Stimulated activated CD4-positive, alpha-beta T cell treated with anti-CD3 and anti-CD28 coated beads, Interleukin-1b, Interleukin-23, amount 100 ng/mL, for 24 hours (primary cell): ENCODE measurements around the gene GNG13.
"Not testable (repeated sequence)": the region's sequence is repeated elsewhere in the genome, so short reads cannot be mapped to it uniquely, and the experiment has no call there.

Experiments
- DNase-seq, 4 experiments: peaks; one replicate each; pipeline ENCODE4 v3.0.0-alpha.2; 2020; ENCODE audit warnings: low read depth in 4 of 4, low spot score in 1 of 4

Gene GNG13

GRCh38 chr16:832652-833336 lies 32.3 kb upstream of the GNG13 start:
- no peak for DNase-seq

- DNase-seq = no peak
Observed at GRCh38 chr16:831571-832413, 31.3 kb upstream of the GNG13 start.

GRCh38 chr16:830871-831570 lies 30.5 kb upstream of the GNG13 start:
- no peak for DNase-seq

GRCh38 chr16:830107-830870 lies 29.8 kb upstream of the GNG13 start:
- DNase-seq = no peak

- no peak for DNase-seq
Observed at GRCh38 chr16:828891-829290, 28.4 kb upstream of the GNG13 start.

- no peak for DNase-seq
Observed at GRCh38 chr16:827513-827912, 27.0 kb upstream of the GNG13 start.

GRCh38 chr16:825341-826061 lies 25.0 kb upstream of the GNG13 start:
- no peak for DNase-seq

GRCh38 chr16:824601-825000 lies 24.1 kb upstream of the GNG13 start:
- no peak for DNase-seq

- no peak for DNase-seq
Observed at GRCh38 chr16:824194-824593, 23.7 kb upstream of the GNG13 start.

GRCh38 chr16:822909-823297 lies 22.4 kb upstream of the GNG13 start:
- no peak for DNase-seq

- no peak for DNase-seq
Observed at GRCh38 chr16:822174-822908, 21.8 kb upstream of the GNG13 start.

GRCh38 chr16:821751-822150 lies 21.2 kb upstream of the GNG13 start:
- no peak for DNase-seq

GRCh38 chr16:820748-821147 lies 20.2 kb upstream of the GNG13 start:
- no peak for DNase-seq

GRCh38 chr16:820044-820408 lies 19.5 kb upstream of the GNG13 start:
- DNase-seq = not testable (repeated sequence)

- DNase-seq = no peak
Observed at GRCh38 chr16:819336-820043, 19.0 kb upstream of the GNG13 start.

- DNase-seq = no peak
Observed at GRCh38 chr16:818592-818991, 18.1 kb upstream of the GNG13 start.

- no peak for DNase-seq
Observed at GRCh38 chr16:818132-818531, 17.6 kb upstream of the GNG13 start.

- no peak for DNase-seq
Observed at GRCh38 chr16:817001-817906, 16.7 kb upstream of the GNG13 start.
